ENCODE results near the gene ACP2.
A peak's percentile ranks its signal among the peaks of the same experiment; 100 is the strongest.

Gene ACP2, protein sequence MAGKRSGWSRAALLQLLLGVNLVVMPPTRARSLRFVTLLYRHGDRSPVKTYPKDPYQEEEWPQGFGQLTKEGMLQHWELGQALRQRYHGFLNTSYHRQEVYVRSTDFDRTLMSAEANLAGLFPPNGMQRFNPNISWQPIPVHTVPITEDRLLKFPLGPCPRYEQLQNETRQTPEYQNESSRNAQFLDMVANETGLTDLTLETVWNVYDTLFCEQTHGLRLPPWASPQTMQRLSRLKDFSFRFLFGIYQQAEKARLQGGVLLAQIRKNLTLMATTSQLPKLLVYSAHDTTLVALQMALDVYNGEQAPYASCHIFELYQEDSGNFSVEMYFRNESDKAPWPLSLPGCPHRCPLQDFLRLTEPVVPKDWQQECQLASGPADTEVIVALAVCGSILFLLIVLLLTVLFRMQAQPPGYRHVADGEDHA

DNA sequence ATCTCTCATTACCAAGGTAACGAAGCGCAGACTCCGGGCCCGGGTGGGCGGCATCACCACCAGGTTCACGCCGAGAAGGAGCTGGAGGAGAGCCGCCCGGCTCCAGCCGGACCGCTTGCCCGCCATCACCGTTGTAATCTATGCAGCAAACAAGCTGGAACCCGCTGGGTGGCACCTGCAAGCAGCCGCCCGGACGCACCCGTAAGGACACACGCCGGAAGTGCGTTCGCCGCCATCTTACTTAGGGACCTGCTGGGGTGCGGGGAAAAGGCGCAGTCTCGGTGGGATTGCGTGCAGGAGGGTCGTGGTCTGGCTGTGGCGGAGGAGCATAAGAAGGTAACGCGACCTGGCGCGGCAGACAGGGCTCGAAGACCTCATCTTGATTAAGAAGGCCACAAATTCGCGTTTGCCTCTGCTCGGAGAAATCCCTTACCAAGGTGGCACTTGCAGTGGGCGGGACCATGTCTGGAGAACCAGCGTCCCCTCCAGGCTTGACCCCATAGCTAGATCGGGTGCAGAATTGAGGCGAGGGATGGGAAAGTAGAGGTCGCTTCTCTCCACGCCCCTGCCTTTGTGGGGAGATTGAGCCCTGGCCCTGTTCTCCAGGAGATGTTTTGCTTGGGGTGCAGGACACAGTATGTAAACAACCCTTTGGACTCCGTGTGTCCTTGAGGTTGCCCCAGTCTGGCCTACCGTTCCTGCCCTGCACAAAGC is at the start of gene ACP2:
ACP2 (minus strand) TSS at position 151 of the 714 bp plus-strand sequence; CDS start at position 126, 25 bp downstream.
- Histone ChIP-seq H3K27ac (ENCODE audit: low read length) (peak within 1 kb of the TSS; percentile 72), H3K9me3 (ENCODE audit: insufficient read depth, low read length) (no peaks in the 10 kb centered on the region)

DNA sequence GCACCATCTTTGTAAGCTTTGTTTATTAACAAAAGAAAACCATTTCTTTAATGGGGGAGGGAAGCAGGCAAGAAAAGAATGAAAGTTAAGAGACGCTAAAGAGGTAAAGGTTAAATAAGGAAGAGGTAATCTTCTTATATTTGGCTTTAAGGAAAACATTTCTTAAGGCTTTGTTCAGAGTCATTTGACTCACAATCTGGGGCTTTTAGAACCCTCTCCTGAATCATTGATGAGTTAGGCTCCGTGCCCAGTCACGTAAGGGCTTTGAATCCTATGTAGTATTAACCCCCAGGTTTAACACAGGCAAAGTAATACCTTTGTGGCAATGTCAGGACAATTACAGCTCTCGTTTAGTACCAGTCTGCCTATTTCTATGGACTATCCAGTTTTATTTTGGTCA is 47.4 kb upstream of the ACP2 start:
- H3K4me1 ChIP-seq (ENCODE audit: low read length), result no peaks in the 10 kb centered on the region
- no peaks in the 10 kb centered on the region for H3K9me3 ChIP-seq (ENCODE audit: insufficient read depth, low read length)
- H3K4me3 ChIP-seq (ENCODE audit: low read length), result no peak overlapping the region
- H4K20me1 ChIP-seq (ENCODE audit: insufficient read depth, low read length), result no peaks in the 10 kb centered on the region
- H3K27ac ChIP-seq (ENCODE audit: low read length), result no peak overlapping the region
- H3K27me3 ChIP-seq (ENCODE audit: low read depth, low read length), result no peaks in the 10 kb centered on the region
- no peak overlapping the region for H2AFZ ChIP-seq (ENCODE audit: low read depth, low read length)
- H3K79me2 ChIP-seq (ENCODE audit: low read length), result no peaks in the 10 kb centered on the region
- H3K4me2 ChIP-seq (ENCODE audit: low read length), result no peak overlapping the region
- no peak overlapping the region for H3K9ac ChIP-seq (ENCODE audit: low read length)
- H3K36me3 ChIP-seq (replicated peaks; ENCODE audit: low read depth, low read length), result peaks cover 57% of the 10 kb centered on the region
- TF ChIP-seq EZH2phosphoT487 (IDR thresholded peaks at IDR 0.05; ENCODE audit: low read depth), result no peak
- TF ChIP-seq, protein P1, sequence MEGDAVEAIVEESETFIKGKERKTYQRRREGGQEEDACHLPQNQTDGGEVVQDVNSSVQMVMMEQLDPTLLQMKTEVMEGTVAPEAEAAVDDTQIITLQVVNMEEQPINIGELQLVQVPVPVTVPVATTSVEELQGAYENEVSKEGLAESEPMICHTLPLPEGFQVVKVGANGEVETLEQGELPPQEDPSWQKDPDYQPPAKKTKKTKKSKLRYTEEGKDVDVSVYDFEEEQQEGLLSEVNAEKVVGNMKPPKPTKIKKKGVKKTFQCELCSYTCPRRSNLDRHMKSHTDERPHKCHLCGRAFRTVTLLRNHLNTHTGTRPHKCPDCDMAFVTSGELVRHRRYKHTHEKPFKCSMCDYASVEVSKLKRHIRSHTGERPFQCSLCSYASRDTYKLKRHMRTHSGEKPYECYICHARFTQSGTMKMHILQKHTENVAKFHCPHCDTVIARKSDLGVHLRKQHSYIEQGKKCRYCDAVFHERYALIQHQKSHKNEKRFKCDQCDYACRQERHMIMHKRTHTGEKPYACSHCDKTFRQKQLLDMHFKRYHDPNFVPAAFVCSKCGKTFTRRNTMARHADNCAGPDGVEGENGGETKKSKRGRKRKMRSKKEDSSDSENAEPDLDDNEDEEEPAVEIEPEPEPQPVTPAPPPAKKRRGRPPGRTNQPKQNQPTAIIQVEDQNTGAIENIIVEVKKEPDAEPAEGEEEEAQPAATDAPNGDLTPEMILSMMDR (IDR thresholded peaks at IDR 0.05; ENCODE audit: low read depth, low read length), result no peak

More for the DNA sequence above, at the start of gene ACP2:
- Histone ChIP-seq H2AFZ (ENCODE audit: low read depth, low read length) (peak within 1 kb of the TSS; percentile 69), H3K4me3 (ENCODE audit: low read length) (peak within 1 kb of the TSS; percentile 93), H4K20me1 (ENCODE audit: insufficient read depth, low read length) (no peaks in the 10 kb centered on the region), H3K4me1 (ENCODE audit: low read length) (peaks cover 11% of the 10 kb centered on the region), H3K36me3 (replicated peaks; ENCODE audit: low read depth, low read length) (peaks cover 6% of the 10 kb centered on the region), H3K9ac (ENCODE audit: low read length) (peak within 1 kb of the TSS; percentile 97), H3K4me2 (ENCODE audit: low read length) (peak within 1 kb of the TSS; percentile 91), H3K79me2 (ENCODE audit: low read length) (peaks cover 25% of the 10 kb centered on the region), H3K27me3 (ENCODE audit: low read depth, low read length) (no peaks in the 10 kb centered on the region)
- TF ChIP-seq, protein P1 (IDR thresholded peaks at IDR 0.05; ENCODE audit: low read depth, low read length), result peak; percentile 26
- TF ChIP-seq EZH2phosphoT487 (IDR thresholded peaks at IDR 0.05; ENCODE audit: low read depth), result no peak

DNA sequence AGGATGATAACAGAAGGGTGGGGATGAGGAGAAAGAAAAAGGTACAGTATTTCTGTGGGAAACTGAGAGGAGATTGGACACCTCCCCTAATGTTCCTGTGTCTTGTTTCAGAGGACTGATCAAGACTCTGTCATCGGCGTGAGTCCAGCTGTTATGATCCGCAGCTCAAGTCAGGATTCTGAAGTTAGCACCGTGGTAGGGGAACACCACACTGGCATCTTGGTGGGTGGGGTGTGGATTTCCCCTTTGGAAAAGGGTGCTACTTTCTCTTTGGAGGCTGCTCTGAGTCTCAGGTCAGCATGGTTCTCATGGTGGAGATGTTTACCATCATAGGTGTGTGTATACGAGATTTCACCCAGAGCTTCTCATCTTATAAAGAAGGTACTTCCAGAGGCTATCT is 46.8 kb upstream of the ACP2 start:
- Histone ChIP-seq H3K9me3 (ENCODE audit: insufficient read depth, low read length) (no peaks in the 10 kb centered on the region), H3K27me3 (ENCODE audit: low read depth, low read length) (no peaks in the 10 kb centered on the region), H3K4me1 (ENCODE audit: low read length) (no peaks in the 10 kb centered on the region), H4K20me1 (ENCODE audit: insufficient read depth, low read length) (no peaks in the 10 kb centered on the region), H3K4me3 (ENCODE audit: low read length) (no peak overlapping the region), H3K9ac (ENCODE audit: low read length) (no peak overlapping the region), H3K4me2 (ENCODE audit: low read length) (no peak overlapping the region), H2AFZ (ENCODE audit: low read depth, low read length) (no peak overlapping the region), H3K27ac (ENCODE audit: low read length) (no peak overlapping the region), H3K36me3 (replicated peaks; ENCODE audit: low read depth, low read length) (peaks cover 60% of the 10 kb centered on the region), H3K79me2 (ENCODE audit: low read length) (no peaks in the 10 kb centered on the region)
- no peak for TF ChIP-seq EZH2phosphoT487 (IDR thresholded peaks at IDR 0.05; ENCODE audit: low read depth)
- TF ChIP-seq, protein P1 (IDR thresholded peaks at IDR 0.05; ENCODE audit: low read depth, low read length), result no peak

DNA sequence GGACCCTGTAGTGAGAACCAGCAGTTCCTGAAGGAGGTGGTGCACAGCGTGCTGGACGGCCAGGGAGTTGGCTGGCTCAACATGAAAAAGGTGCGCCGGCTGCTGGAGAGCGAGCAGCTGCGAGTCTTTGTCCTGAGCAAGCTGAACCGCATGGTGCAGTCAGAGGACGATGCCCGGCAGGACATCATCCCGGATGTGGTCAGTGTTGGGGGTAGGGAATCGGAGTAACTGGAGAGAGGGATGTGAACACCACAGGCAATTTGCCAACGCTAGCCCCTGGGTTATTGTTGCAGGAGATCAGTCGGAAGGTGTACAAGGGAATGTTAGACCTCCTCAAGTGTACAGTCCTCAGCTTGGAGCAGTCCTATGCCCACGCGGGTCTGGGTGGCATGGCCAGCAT is 41.2 kb upstream of the ACP2 start:
- Histone ChIP-seq H3K9me3 (ENCODE audit: insufficient read depth, low read length) (no peaks in the 10 kb centered on the region), H3K4me1 (ENCODE audit: low read length) (no peaks in the 10 kb centered on the region), H4K20me1 (ENCODE audit: insufficient read depth, low read length) (no peaks in the 10 kb centered on the region), H3K36me3 (replicated peaks; ENCODE audit: low read depth, low read length) (peaks cover 67% of the 10 kb centered on the region), H3K4me2 (ENCODE audit: low read length) (no peak overlapping the region), H3K27ac (ENCODE audit: low read length) (no peak overlapping the region), H3K27me3 (ENCODE audit: low read depth, low read length) (no peaks in the 10 kb centered on the region), H3K4me3 (ENCODE audit: low read length) (no peak overlapping the region), H2AFZ (ENCODE audit: low read depth, low read length) (no peak overlapping the region), H3K79me2 (ENCODE audit: low read length) (no peaks in the 10 kb centered on the region), H3K9ac (ENCODE audit: low read length) (no peak overlapping the region)
- TF ChIP-seq, protein P1 (IDR thresholded peaks at IDR 0.05; ENCODE audit: low read depth, low read length), result no peak
- no peak for TF ChIP-seq EZH2phosphoT487 (IDR thresholded peaks at IDR 0.05; ENCODE audit: low read depth)

Data from OCI-LY3 (cell line).